Chondrocyte (in vitro differentiated cells): ENCODE measurements around the gene ANK2. TPM values are rescaled to one million over a fixed set of nuclear protein-coding genes. Genes with fewer than 3 reads are reported as not detected.

Source experiments
- DNase-seq: peaks from one replicate; pipeline ENCODE4 v3.0.0; 2021; ENCODE audit warnings: mixed read lengths, low spot score
- H3K27ac Mint-ChIP-seq: one replicate; pipeline ENCODE4 v1.8.0; 2021; ENCODE audit warnings: mild to moderate bottlenecking, moderate library complexity, mixed read lengths; ENCODE audit not compliant: unreplicated experiment
- H3K27me3 Mint-ChIP-seq: 2 replicates; pipeline ENCODE4 v1.8.0; 2021; ENCODE audit warnings: low read depth, mixed read lengths
- H3K36me3 Mint-ChIP-seq: 2 replicates; pipeline ENCODE4 v1.8.0; 2021; ENCODE audit warnings: low read depth, mixed read lengths
- H3K4me1 Mint-ChIP-seq: 2 replicates; pipeline ENCODE4 v1.8.0; 2021; ENCODE audit warnings: low read depth, mild to moderate bottlenecking, mixed read lengths
- H3K4me3 Mint-ChIP-seq: one replicate; pipeline ENCODE4 v1.8.0; 2021; ENCODE audit warnings: mild to moderate bottlenecking, moderate library complexity, mixed read lengths; ENCODE audit not compliant: unreplicated experiment
- H3K9me3 Mint-ChIP-seq: 2 replicates; pipeline ENCODE4 v1.8.0; 2021; ENCODE audit warnings: low read depth, mixed read lengths
- microRNA-seq: library from miRNA; unstranded; fragments of <30 nt; microRNA quantifications from one replicate; pipeline ENCODE4 v1.2.0, GENCODE V29; 2020; ENCODE audit warnings: borderline number of aligned reads
- total RNA-seq: library from RNA; stranded (reverse); gene quantifications from 3 replicates; pipeline ENCODE4 v1.2.1, GENCODE V29; 2021
- TF ChIP-seq, protein P1 (sequence below): fragments of 200-600 bp; sonication (generic); IDR thresholded peaks from 2 replicates; pipeline ENCODE4 v1.5.0; 2021; ENCODE audit warnings: antibody characterized with exemption, mild to moderate bottlenecking, moderate library complexity

Gene ANK2
- total RNA-seq, 1 donor from 2014 or later, result 71.2 TPM

- DNase-seq, result no peak
- TF ChIP-seq, protein P1, sequence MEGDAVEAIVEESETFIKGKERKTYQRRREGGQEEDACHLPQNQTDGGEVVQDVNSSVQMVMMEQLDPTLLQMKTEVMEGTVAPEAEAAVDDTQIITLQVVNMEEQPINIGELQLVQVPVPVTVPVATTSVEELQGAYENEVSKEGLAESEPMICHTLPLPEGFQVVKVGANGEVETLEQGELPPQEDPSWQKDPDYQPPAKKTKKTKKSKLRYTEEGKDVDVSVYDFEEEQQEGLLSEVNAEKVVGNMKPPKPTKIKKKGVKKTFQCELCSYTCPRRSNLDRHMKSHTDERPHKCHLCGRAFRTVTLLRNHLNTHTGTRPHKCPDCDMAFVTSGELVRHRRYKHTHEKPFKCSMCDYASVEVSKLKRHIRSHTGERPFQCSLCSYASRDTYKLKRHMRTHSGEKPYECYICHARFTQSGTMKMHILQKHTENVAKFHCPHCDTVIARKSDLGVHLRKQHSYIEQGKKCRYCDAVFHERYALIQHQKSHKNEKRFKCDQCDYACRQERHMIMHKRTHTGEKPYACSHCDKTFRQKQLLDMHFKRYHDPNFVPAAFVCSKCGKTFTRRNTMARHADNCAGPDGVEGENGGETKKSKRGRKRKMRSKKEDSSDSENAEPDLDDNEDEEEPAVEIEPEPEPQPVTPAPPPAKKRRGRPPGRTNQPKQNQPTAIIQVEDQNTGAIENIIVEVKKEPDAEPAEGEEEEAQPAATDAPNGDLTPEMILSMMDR, result no peak
- Mint-ChIP-seq H3K4me3 (no peak overlapping the region), H3K27me3 (no peaks in the 10 kb centered on the region), H3K4me1 (no peaks in the 10 kb centered on the region), H3K36me3 (peaks cover 2% of the 10 kb centered on the region), H3K27ac (no peak overlapping the region), H3K9me3 (peaks cover 23% of the 10 kb centered on the region)
Observed at GRCh38 chr4:113423631-113424030, 374.2 kb downstream of the ANK2 start.

- Mint-ChIP-seq H3K9me3 (peaks cover 26% of the 10 kb centered on the region), H3K27me3 (no peaks in the 10 kb centered on the region), H3K4me1 (peaks cover 42% of the 10 kb centered on the region), H3K27ac (no peak overlapping the region), H3K36me3 (peaks cover 6% of the 10 kb centered on the region), H3K4me3 (no peak overlapping the region)
- TF ChIP-seq, protein P1, result no peak
- DNase-seq, result no peak
Observed at GRCh38 chr4:113433116-113433515, 383.7 kb downstream of the ANK2 start.

Small RNA genes within 50 kb of the gene (microRNA-seq; reads per million reads assigned to microRNA genes)
- gene MIR1243 (1.7 reads per million), gene MIR8082 (not detected)
